Activated CD4-positive, alpha-beta T cell treated with anti-CD3 and anti-CD28 coated beads, Interleukin-10, Interleukin-2, amounts not matched to agents 100 ng/mL and 50 ng/mL, durations not matched to agents 16 hours and 8 hours (primary cell): ENCODE results near the gene CS.
A peak's percentile ranks its signal among the peaks of the same experiment; 100 is the strongest.
"Not testable (repeated sequence)": the region's sequence is repeated elsewhere in the genome, so short reads cannot be mapped to it uniquely, and the experiment has no call there.

ENCODE experiments used
- DNase-seq: peaks from one replicate; pipeline ENCODE4 v3.0.0-alpha.2; 2020

CS gene

GRCh38 chr12:56317675-56318074 is 17.5 kb upstream of the CS start:
- no peak for DNase-seq

GRCh38 chr12:56315622-56316473 is 15.7 kb upstream of the CS start, which contains the start of gene CNPY2:
Gene CNPY2 (minus strand): TSS chr12:56315988. CDS start chr12:56315217, 771 bp downstream.
- DNase-seq: peak; percentile 98

- DNase-seq: no peak
These were observed 15.1 kb upstream of the CS start for GRCh38 chr12:56315249-56315621.

- no peak for DNase-seq
These were observed 10.9 kb upstream of the CS start for GRCh38 chr12:56311003-56311402.

GRCh38 chr12:56308714-56309113 is 8.6 kb upstream of the CS start:
- DNase-seq: no peak

GRCh38 chr12:56307221-56307965 is 7.3 kb upstream of the CS start:
- no peak for DNase-seq

GRCh38 chr12:56304872-56305590 is 4.9 kb upstream of the CS start:
- no peak for DNase-seq

GRCh38 chr12:56304276-56304675 is 4.1 kb upstream of the CS start:
- DNase-seq: no peak

- no peak for DNase-seq
These were observed 724 bp upstream of the CS start for GRCh38 chr12:56300644-56301464.

- peak; percentile 65 for DNase-seq
These were observed 750 bp downstream of the CS start for GRCh38 chr12:56299308-56299852.

GRCh38 chr12:56298828-56299227 is 1.3 kb downstream of the CS start:
- DNase-seq: no peak

- DNase-seq: no peak
These were observed 2.7 kb downstream of the CS start for GRCh38 chr12:56297400-56297799.

- DNase-seq: no peak
These were observed 3.8 kb downstream of the CS start for GRCh38 chr12:56296295-56296694.

- no peak for DNase-seq
These were observed 6.3 kb downstream of the CS start for GRCh38 chr12:56293795-56294194.

- DNase-seq: no peak
These were observed 11.3 kb downstream of the CS start for GRCh38 chr12:56288705-56289387.

GRCh38 chr12:56286044-56286830 is 13.9 kb downstream of the CS start:
- no peak for DNase-seq

GRCh38 chr12:56284263-56284662 is 15.9 kb downstream of the CS start:
- not testable (repeated sequence) for DNase-seq

- no peak for DNase-seq
These were observed 17.6 kb downstream of the CS start for GRCh38 chr12:56282579-56282978.

- no peak for DNase-seq
These were observed 18.1 kb downstream of the CS start for GRCh38 chr12:56282030-56282429.

- no peak for DNase-seq
These were observed 19.3 kb downstream of the CS start for GRCh38 chr12:56280849-56281248.

GRCh38 chr12:56278905-56279304 is 21.2 kb downstream of the CS start:
- DNase-seq: no peak
